Liver (tissue), 3 donors: ENCODE results near the gene SIGLEC7.

Experiments used
- CTCF ChIP-seq: fragments of 150-350 bp; IDR thresholded peaks from 2 replicates; pipeline ENCODE4 v1.5.1; 2017; ENCODE audit warnings: improper control_type of control experiment, low read depth, low read length; ENCODE audit not compliant: missing input control
- EGR1 ChIP-seq, 2 donors: IDR thresholded peaks; 2 replicates each; pipeline ENCODE4 v1.6.1; 2016 to 2018; ENCODE audit warnings: antibody characterized with exemption in 2 of 2, low read depth in 2 of 2
- JUND ChIP-seq, 2 donors: IDR thresholded peaks; 2 replicates each; pipeline ENCODE4 v1.6.1; 2016; ENCODE audit warnings: antibody characterized with exemption in 2 of 2
- MAX ChIP-seq: IDR thresholded peaks from 2 replicates; pipeline ENCODE4 v1.6.1; 2016; ENCODE audit warnings: antibody characterized with exemption
- RAD21 ChIP-seq, 2 donors: IDR thresholded peaks; 2 replicates each; pipeline ENCODE4 v1.6.1; 2016; ENCODE audit warnings: antibody characterized with exemption in 2 of 2, mild to moderate bottlenecking in 2 of 2
- REST ChIP-seq: IDR thresholded peaks from 2 replicates; pipeline ENCODE4 v1.6.1; 2016; ENCODE audit warnings: antibody characterized with exemption, mild to moderate bottlenecking
- TAF1 ChIP-seq: conservative IDR thresholded peaks from 2 replicates; pipeline ENCODE4 v1.6.1; 2016; ENCODE audit warnings: antibody characterized with exemption, mild to moderate bottlenecking
- donor health status: healthy.
- donor health status: healthy.

- TF ChIP-seq CTCF (no peak), MAX (no peak), TAF1 (peak; percentile 74), REST (no peak), RAD21 (IDR thresholded peaks at IDR 0.05) (no peak), EGR1 (IDR thresholded peaks at IDR 0.05; ENCODE audit: low read depth in 2 of 2) (no peak), JUND (IDR thresholded peaks at IDR 0.05) (no peak)
Measured at GRCh38 chr19:51127755-51128154, 14.3 kb upstream of the SIGLEC7 start.
